Measurements from ENCODE around the gene FN3K. TPM values are rescaled to one million over a fixed set of nuclear protein-coding genes. Genes with fewer than 3 reads are reported as not detected.

Gene FN3K
- total and polyA plus RNA-seq, 2 of the 13 experiments (the other 11 are each of a cell fraction or from before 2014, with no cell fraction given), result 3.5 to 12.2 TPM

DNA sequence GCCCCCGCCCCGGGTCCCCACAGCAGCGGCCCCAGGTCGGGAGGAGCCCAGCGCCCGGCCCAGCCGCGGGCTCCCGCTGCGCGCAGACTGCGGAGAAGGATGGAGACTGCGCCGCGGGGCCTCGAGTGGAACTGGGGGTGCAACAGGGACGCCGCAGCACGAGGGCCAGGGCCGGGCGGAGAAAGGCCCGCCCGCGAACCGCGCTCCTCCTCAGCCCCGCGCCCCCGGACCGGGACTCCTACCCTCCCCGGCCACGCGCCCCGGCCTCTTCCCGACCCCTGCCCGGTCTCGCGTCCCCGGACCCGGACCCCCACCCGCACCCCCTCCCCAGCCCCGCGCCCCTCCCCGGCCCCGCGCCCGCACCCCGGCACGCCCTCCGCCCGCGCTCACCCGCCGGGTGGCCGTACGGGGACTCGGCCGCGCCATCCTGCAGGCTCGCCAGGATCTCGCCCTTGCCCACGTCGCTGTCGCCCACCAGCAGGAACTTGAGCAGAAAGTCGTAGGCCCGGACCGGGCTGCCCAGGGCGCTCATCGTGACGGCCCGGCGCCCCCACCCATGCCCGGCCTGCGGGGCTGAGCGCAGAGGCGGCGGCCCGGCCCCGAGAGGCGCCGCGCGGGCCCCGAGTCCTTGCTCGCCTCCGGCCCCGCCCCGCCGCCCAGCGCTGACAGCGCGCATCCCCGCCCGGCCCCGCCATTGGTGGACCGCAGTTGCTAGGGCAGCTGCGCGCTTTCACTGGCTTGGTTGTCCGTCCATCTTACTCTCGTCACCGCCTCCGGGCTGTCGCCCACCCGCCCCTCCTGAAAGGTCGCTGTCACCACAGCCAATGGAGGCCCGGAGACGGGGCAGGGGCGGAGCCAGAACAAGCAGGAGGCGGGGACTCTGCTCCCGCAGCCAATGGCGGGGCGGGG lies 37.1 kb upstream of the FN3K start, which contains the start of gene RAB40B (continued):
- no peak for TF ChIP-seq ZNF770 (CRISPR knock-in tag; IDR thresholded peaks at IDR 0.05)
- no peak for TF ChIP-seq ZNF782 (CRISPR knock-in tag; IDR thresholded peaks at IDR 0.05; ENCODE audit: borderline replicate concordance)
- no peak for TF ChIP-seq ZNF350 (CRISPR knock-in tag; IDR thresholded peaks at IDR 0.05; ENCODE audit: borderline replicate concordance, low read depth)
- no peak for TF ChIP-seq ZNF572 (CRISPR knock-in tag; IDR thresholded peaks at IDR 0.05)
- TF ChIP-seq ZNF431 (CRISPR knock-in tag; IDR thresholded peaks at IDR 0.05; ENCODE audit: borderline replicate concordance, low read depth), result no peak
- TF ChIP-seq SMYD3 (CRISPR knock-in tag; IDR thresholded peaks at IDR 0.05), result no peak
- TF ChIP-seq ZNF687 (CRISPR knock-in tag; IDR thresholded peaks at IDR 0.05), result peak; percentile 26; the same call in 1 of the 2 replicates
- no peak for TF ChIP-seq ZNF589 (CRISPR knock-in tag; conservative IDR thresholded peaks at IDR 0.05)
- TF ChIP-seq MIXL1 (CRISPR knock-in tag; IDR thresholded peaks at IDR 0.05), result no peak
- no peak for TF ChIP-seq JUNB (CRISPR knock-in tag; IDR thresholded peaks at IDR 0.05; ENCODE audit: borderline replicate concordance)
- no peak for TF ChIP-seq FLYWCH1 (CRISPR knock-in tag; IDR thresholded peaks at IDR 0.05)
- TF ChIP-seq SMAD1 (CRISPR knock-in tag; IDR thresholded peaks at IDR 0.05; ENCODE audit: borderline replicate concordance, low read depth), result no peak
- TF ChIP-seq ZBTB25 (CRISPR knock-in tag; IDR thresholded peaks at IDR 0.05), result no peak
- no peak for TF ChIP-seq TGIF2 (CRISPR knock-in tag; IDR thresholded peaks at IDR 0.05)
- TF ChIP-seq TCF7 (IDR thresholded peaks at IDR 0.05; ENCODE audit: low read depth), result no peak
- TF ChIP-seq, protein P1, sequence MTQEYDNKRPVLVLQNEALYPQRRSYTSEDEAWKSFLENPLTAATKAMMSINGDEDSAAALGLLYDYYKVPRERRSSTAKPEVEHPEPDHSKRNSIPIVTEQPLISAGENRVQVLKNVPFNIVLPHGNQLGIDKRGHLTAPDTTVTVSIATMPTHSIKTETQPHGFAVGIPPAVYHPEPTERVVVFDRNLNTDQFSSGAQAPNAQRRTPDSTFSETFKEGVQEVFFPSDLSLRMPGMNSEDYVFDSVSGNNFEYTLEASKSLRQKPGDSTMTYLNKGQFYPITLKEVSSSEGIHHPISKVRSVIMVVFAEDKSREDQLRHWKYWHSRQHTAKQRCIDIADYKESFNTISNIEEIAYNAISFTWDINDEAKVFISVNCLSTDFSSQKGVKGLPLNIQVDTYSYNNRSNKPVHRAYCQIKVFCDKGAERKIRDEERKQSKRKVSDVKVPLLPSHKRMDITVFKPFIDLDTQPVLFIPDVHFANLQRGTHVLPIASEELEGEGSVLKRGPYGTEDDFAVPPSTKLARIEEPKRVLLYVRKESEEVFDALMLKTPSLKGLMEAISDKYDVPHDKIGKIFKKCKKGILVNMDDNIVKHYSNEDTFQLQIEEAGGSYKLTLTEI (CRISPR knock-in tag; conservative IDR thresholded peaks at IDR 0.05), result no peak
- TF ChIP-seq ZNF3 (CRISPR knock-in tag; IDR thresholded peaks at IDR 0.05), result no peak
- TF ChIP-seq MBD4 (IDR thresholded peaks at IDR 0.05; ENCODE audit: borderline replicate concordance, low read length), result no peak
- no peak for TF ChIP-seq TEAD2 (CRISPR knock-in tag; IDR thresholded peaks at IDR 0.05)
